Epithelial cell of esophagus (primary cell): ENCODE results near the gene NPPA.
A peak's percentile ranks its signal among the peaks of the same experiment; 100 is the strongest.

ENCODE experiments used
- DNase-seq: peaks from one replicate; pipeline ENCODE4 v3.0.0; 2010; ENCODE audit warnings: low read depth
- H3K4me3 ChIP-seq: 2 replicates; pipeline ENCODE4 v1.5.1; 2011; ENCODE audit warnings: mild to moderate bottlenecking, low read length, control low read depth
- CTCF ChIP-seq: IDR thresholded peaks from 2 replicates; pipeline ENCODE4 v1.5.1; 2011; ENCODE audit warnings: low read depth, mild to moderate bottlenecking, low read length, control low read depth, inconsistent platforms; ENCODE audit not compliant: insufficient read depth; ENCODE audit errors: missing control alignments

Gene NPPA

GRCh38 chr1:11800756-11801433, 46.7 kb downstream of the NPPA start:
- no peak for TF ChIP-seq CTCF
- DNase-seq, result no peak
- H3K4me3 ChIP-seq, result no peak overlapping the region

- no peak for TF ChIP-seq CTCF
- H3K4me3 ChIP-seq, result no peak overlapping the region
- DNase-seq, result no peak
These were observed 47.2 kb downstream of the NPPA start for GRCh38 chr1:11800391-11800755.

GRCh38 chr1:11799896-11800295, 47.7 kb downstream of the NPPA start:
- no peak overlapping the region for H3K4me3 ChIP-seq
- DNase-seq, result no peak
- TF ChIP-seq CTCF, result no peak

- TF ChIP-seq CTCF, result no peak
- no peak for DNase-seq
- no peak overlapping the region for H3K4me3 ChIP-seq
These were observed 48.5 kb downstream of the NPPA start for GRCh38 chr1:11799099-11799498.

GRCh38 chr1:11797525-11798216, 49.9 kb downstream of the NPPA start:
- DNase-seq, result no peak
- TF ChIP-seq CTCF, result no peak
- no peak overlapping the region for H3K4me3 ChIP-seq

GRCh38 chr1:11796036-11796828, 51.4 kb downstream of the NPPA start:
- no peak overlapping the region for H3K4me3 ChIP-seq
- TF ChIP-seq CTCF, result no peak
- DNase-seq, result peak; percentile 41
